ENCODE measurements around the gene SRXN1.

DNA sequence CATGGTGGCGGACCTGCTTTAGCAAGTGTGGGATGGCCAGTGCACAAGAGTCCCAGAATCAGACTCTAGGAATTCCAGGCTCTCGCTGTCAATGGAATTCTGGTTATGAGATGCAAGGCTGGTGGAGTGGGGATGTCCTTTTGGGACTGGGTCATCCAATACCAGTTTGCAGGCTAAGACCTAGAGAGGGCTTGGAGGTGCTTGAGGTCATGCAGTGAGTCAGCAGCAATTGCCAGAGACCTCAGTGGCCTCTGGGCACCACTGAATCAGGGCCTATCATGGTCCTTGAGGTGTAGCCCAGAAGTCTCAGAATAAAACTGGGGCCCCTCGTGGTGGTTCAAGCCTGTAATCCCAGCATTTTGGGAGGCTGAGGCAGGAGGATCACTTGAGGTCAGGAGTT, 24.0 kb upstream of the SRXN1 start:
- TF ChIP-seq POLR2A (IDR thresholded peaks at IDR 0.05): no peak
- TF ChIP-seq, protein P1, sequence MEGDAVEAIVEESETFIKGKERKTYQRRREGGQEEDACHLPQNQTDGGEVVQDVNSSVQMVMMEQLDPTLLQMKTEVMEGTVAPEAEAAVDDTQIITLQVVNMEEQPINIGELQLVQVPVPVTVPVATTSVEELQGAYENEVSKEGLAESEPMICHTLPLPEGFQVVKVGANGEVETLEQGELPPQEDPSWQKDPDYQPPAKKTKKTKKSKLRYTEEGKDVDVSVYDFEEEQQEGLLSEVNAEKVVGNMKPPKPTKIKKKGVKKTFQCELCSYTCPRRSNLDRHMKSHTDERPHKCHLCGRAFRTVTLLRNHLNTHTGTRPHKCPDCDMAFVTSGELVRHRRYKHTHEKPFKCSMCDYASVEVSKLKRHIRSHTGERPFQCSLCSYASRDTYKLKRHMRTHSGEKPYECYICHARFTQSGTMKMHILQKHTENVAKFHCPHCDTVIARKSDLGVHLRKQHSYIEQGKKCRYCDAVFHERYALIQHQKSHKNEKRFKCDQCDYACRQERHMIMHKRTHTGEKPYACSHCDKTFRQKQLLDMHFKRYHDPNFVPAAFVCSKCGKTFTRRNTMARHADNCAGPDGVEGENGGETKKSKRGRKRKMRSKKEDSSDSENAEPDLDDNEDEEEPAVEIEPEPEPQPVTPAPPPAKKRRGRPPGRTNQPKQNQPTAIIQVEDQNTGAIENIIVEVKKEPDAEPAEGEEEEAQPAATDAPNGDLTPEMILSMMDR (IDR thresholded peaks at IDR 0.05): no peak
- TF ChIP-seq EP300 (IDR thresholded peaks at IDR 0.05): no peak
